Thymus (tissue), 11 donors: ENCODE results near the gene POLD1. TPM values are rescaled to one million over a fixed set of nuclear protein-coding genes. Genes with fewer than 3 reads are reported as not detected.
A peak's percentile ranks its signal among the peaks of the same experiment; 100 is the strongest.

ENCODE experiments used
- DNase-seq, 9 donors: peaks; one replicate each; pipeline ENCODE4 v3.0.0-alpha.2; 2013; ENCODE audit warnings: low spot score in 9 of 9, low read depth in 6 of 9, missing footprints in 1 of 9
- H3K27ac ChIP-seq, 2 donors: one replicate each; pipeline ENCODE4 v1.5.1; 2013; ENCODE audit warnings: control low read depth in 1 of 2, low read depth in 1 of 2, low read length in 1 of 2, mild to moderate bottlenecking in 1 of 2, moderate library complexity in 1 of 2
- H3K27me3 ChIP-seq, 2 donors: one replicate each; pipeline ENCODE4 v1.5.1; 2013; ENCODE audit warnings: low read length in 1 of 2; ENCODE audit not compliant: control insufficient read depth in 2 of 2, insufficient read depth in 1 of 2
- H3K36me3 ChIP-seq, 2 donors: one replicate each; pipeline ENCODE4 v1.5.1; 2013; ENCODE audit warnings: low read length in 1 of 2, mild to moderate bottlenecking in 1 of 2, moderate library complexity in 1 of 2; ENCODE audit not compliant: control insufficient read depth in 2 of 2, insufficient read depth in 2 of 2
- H3K4me1 ChIP-seq, 2 donors: one replicate each; pipeline ENCODE4 v1.5.1; 2013; ENCODE audit warnings: low read length in 2 of 2; ENCODE audit not compliant: control insufficient read depth in 2 of 2, insufficient read depth in 2 of 2
- H3K4me3 ChIP-seq, 2 donors: one replicate each; pipeline ENCODE4 v1.5.1; 2013; ENCODE audit warnings: low read length in 2 of 2, control low read depth in 1 of 2, mild to moderate bottlenecking in 1 of 2
- H3K9me3 ChIP-seq, 2 donors: one replicate each; pipeline ENCODE4 v1.5.1; 2013; ENCODE audit warnings: low read length in 1 of 2, mild to moderate bottlenecking in 1 of 2; ENCODE audit not compliant: control insufficient read depth in 2 of 2, insufficient read depth in 1 of 2
- WGBS: extraction: QIAGEN DNeasy Blood & Tissue Kit; methylation state at CpG from one replicate; pipeline ENCODE4 v1.1.7; 2013; 5-methylcytosine and 5-hydroxymethylcytosine counted together
- polyA plus RNA-seq: library from polyadenylated mRNA; stranded (reverse); fragments of 200-250 nt; gene quantifications from one replicate; pipeline ENCODE4 v1.2.3, GENCODE V29; 2013
- total RNA-seq: library from RNA; stranded (reverse); fragments of 120-200 nt; gene quantifications from one replicate; pipeline ENCODE4 v1.2.4, GENCODE V29; 2013
- donor health status: healthy.

POLD1 gene
- total and polyA plus RNA-seq, 2 donors: 39.5 to 61.8 TPM

- peak within 1 kb of the TSS in 1 of 2 donors; percentile 19 for H3K4me3 ChIP-seq
- no peak for DNase-seq
Observed at GRCh38 chr19:50418176-50419021, 34.3 kb downstream of the POLD1 start, which contains the start of gene SPIB. SPIB (plus strand) TSS chr19:50418938; CDS start chr19:50418963, 25 bp downstream.

GRCh38 chr19:50419022-50419579, 35.0 kb downstream of the POLD1 start:
- no peak for DNase-seq
- Histone ChIP-seq H3K27ac (no peak overlapping the region), H3K4me1 (peaks cover 0 to 15% of the 10 kb centered on the region in 2 donors), H3K36me3 (peaks cover 0 to 6% of the 10 kb centered on the region in 2 donors), H3K9me3 (peaks cover 0 to 1% of the 10 kb centered on the region in 2 donors), H3K27me3 (peaks cover 9 to 30% of the 10 kb centered on the region in 2 donors), H3K4me3 (peak overlapping the region in 1 of 2 donors; percentile 19)
- 18% methylated on average over 14 of the region's 14 CpGs for WGBS

More at GRCh38 chr19:50418176-50419021, 34.3 kb downstream of the POLD1 start, which contains the start of gene SPIB:
- H3K27ac ChIP-seq: no peak within 1 kb of the TSS
- 58% methylated on average over 34 of the region's 34 CpGs for WGBS
- peaks cover 0 to 15% of the 10 kb centered on the region in 2 donors for H3K4me1 ChIP-seq
- peaks cover 0 to 1% of the 10 kb centered on the region in 2 donors for H3K9me3 ChIP-seq
- peaks cover 0 to 6% of the 10 kb centered on the region in 2 donors for H3K36me3 ChIP-seq
- peaks cover 9 to 30% of the 10 kb centered on the region in 2 donors for H3K27me3 ChIP-seq

DNA sequence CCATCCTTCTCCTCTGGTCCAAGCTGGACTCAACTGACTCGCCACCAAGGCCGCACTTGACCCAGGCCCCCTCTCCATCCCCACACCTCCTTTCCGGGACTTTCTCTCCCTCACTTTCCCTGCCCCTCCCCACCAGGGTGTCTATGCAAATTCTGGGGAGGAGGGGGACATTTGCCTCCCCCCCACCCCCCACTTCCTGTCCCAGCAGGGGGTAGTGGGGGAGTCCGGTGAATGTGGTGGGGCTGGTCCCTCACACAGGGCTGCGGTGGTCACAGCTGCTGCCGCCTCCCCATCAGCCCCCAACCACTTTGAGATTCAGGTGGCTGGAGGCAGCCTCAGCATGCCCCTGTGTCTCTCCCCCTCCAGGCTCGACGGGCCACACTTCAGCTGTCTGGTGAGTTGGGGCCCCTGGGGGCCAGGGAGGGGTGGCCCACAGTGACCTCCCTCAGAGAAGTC, 35.5 kb downstream of the POLD1 start:
- peak overlapping the region in 1 of 2 donors; percentile 19 for H3K4me3 ChIP-seq
- H3K36me3 ChIP-seq: peaks cover 0 to 6% of the 10 kb centered on the region in 2 donors
- peaks cover 0 to 15% of the 10 kb centered on the region in 2 donors for H3K4me1 ChIP-seq
- no peak for DNase-seq
- WGBS: 15% methylated on average over 8 of the region's 8 CpGs
- peaks cover 9 to 30% of the 10 kb centered on the region in 2 donors for H3K27me3 ChIP-seq
- H3K27ac ChIP-seq: no peak overlapping the region
- H3K9me3 ChIP-seq: peaks cover 0 to 1% of the 10 kb centered on the region in 2 donors

DNA sequence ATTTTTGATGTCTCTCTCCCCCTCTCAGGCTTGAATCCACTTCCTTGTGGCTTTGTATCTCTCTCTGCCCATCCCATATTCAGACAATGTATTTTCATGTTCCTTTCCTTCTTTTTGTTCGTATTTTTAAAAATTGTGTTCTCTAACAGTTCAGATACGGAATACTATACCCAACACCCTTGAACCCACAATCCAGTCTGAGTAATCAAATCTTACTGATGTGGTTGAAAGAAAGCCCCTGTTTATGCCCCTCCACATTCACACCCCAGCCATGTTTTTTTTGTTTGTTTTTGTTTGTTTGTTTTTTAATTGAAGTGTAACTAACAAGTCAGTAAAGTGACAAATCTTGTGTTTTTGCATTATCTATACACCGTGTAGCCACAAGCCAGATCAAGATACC, 36.0 kb downstream of the POLD1 start:
- H3K36me3 ChIP-seq: peaks cover 0 to 6% of the 10 kb centered on the region in 2 donors
- peaks cover 0 to 1% of the 10 kb centered on the region in 2 donors for H3K9me3 ChIP-seq
- DNase-seq: no peak
- H3K27me3 ChIP-seq: peaks cover 9 to 30% of the 10 kb centered on the region in 2 donors
- H3K27ac ChIP-seq: no peak overlapping the region
- peak overlapping the region in 1 of 2 donors; percentile 19 for H3K4me3 ChIP-seq
- WGBS: 54% methylated on average over 3 of the region's 3 CpGs
- H3K4me1 ChIP-seq: peaks cover 0 to 12% of the 10 kb centered on the region in 2 donors

- WGBS: 65% methylated on average over 3 of the region's 3 CpGs
- Histone ChIP-seq H3K4me3 (no peak overlapping the region), H3K27ac (no peak overlapping the region)
Observed at GRCh38 chr19:50420808-50421207, 36.7 kb downstream of the POLD1 start.

DNA sequence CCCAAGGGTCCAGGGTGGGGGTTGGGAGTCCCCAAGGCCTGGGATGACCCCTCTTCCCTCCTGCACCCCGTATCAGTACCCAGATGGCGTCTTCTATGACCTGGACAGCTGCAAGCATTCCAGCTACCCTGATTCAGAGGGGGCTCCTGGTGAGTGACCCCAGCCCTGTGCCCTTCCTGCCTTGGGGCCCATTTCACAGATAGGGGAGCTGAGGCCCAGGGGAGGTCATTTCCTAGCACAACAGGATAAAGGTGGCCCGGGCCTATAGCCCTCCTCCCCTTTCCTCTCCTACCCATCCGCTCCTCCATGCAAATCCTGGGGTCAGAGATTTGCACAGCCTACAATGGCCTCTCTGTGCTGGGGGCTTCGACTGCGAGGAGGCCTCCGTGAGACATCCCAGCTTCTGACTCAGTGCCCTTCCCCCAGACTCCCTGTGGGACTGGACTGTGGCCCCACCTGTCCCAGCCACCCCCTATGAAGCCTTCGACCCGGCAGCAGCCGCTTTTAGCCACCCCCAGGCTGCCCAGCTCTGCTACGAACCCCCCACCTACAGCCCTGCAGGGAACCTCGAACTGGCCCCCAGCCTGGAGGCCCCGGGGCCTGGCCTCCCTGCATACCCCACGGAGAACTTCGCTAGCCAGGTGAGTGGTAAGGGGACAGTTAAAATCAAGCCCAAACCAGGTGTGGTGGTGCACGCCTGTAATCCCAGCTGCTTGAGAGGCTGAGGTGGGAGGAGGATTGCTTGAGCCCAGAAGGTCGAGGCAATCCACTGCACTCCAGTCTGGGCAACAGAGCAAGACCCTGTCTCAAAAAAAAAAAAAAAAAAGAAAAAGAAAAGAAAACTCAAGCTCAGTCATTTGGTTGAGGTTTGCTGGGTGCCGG, 38.5 kb downstream of the POLD1 start:
- H3K27ac ChIP-seq: no peak overlapping the region
- DNase-seq: no peak
- WGBS: 94% methylated on average over 18 of the region's 18 CpGs
- H3K9me3 ChIP-seq: peaks cover 0 to 1% of the 10 kb centered on the region in 2 donors
- H3K4me1 ChIP-seq: peaks cover 0 to 5% of the 10 kb centered on the region in 2 donors
- no peaks in the 10 kb centered on the region for H3K36me3 ChIP-seq
- peaks cover 11 to 37% of the 10 kb centered on the region in 2 donors for H3K27me3 ChIP-seq
- H3K4me3 ChIP-seq: no peak overlapping the region

More at GRCh38 chr19:50420808-50421207, 36.7 kb downstream of the POLD1 start:
- DNase-seq: no peak
- Histone ChIP-seq H3K9me3 (peaks cover 0 to 1% of the 10 kb centered on the region in 2 donors), H3K36me3 (peaks cover 0 to 6% of the 10 kb centered on the region in 2 donors), H3K27me3 (peaks cover 9 to 30% of the 10 kb centered on the region in 2 donors), H3K4me1 (peaks cover 0 to 8% of the 10 kb centered on the region in 2 donors)

- Histone ChIP-seq H3K27me3 (peaks cover 12 to 38% of the 10 kb centered on the region in 2 donors), H3K4me1 (peaks cover 0 to 10% of the 10 kb centered on the region in 2 donors), H3K27ac (no peak overlapping the region), H3K36me3 (no peaks in the 10 kb centered on the region), H3K4me3 (no peak overlapping the region), H3K9me3 (peaks cover 0 to 1% of the 10 kb centered on the region in 2 donors)
- no peak for DNase-seq
- 94% methylated on average over 22 of the region's 22 CpGs for WGBS
Observed at GRCh38 chr19:50423279-50424113, 39.3 kb downstream of the POLD1 start.

GRCh38 chr19:50425581-50425980, 41.4 kb downstream of the POLD1 start:
- Histone ChIP-seq H3K27ac (no peak overlapping the region), H3K9me3 (peaks cover 0 to 1% of the 10 kb centered on the region in 2 donors), H3K4me1 (peaks cover 0 to 8% of the 10 kb centered on the region in 2 donors), H3K27me3 (peaks cover 12 to 38% of the 10 kb centered on the region in 2 donors), H3K4me3 (no peak overlapping the region), H3K36me3 (no peaks in the 10 kb centered on the region)
- no peak for DNase-seq
- WGBS: 70% methylated on average over 7 of the region's 7 CpGs
